SK-N-SH (cell line): ENCODE measurements around the gene RHOXF1. TPM values are rescaled to one million over a fixed set of nuclear protein-coding genes. Genes with fewer than 3 reads are reported as not detected.
"Not testable (repeated sequence)": the region's sequence is repeated elsewhere in the genome, so short reads cannot be mapped to it uniquely, and the experiment has no call there.

Source experiments
- CTCF ChIA-PET: fragments of 300-600, 350-600 bp; formaldehyde crosslinking; extraction: SDS; loops from one replicate; lab custom pipeline; 2021; lab: Yijun Ruan, JAX
- POLR2A ChIA-PET: fragments of 350-600 bp; sonication (Branson Sonifier 250); formaldehyde crosslinking; extraction: SDS; loops from one replicate; lab custom pipeline; 2020; ENCODE audit warnings: antibody characterized with exemption, inconsistent platforms; lab: Yijun Ruan, JAX
- DNase-seq: peaks from one replicate; pipeline ENCODE4 v3.0.0; 2012
- H2AFZ ChIP-seq: fragments of 200-600 bp; sonication (generic); 2 replicates; pipeline ENCODE4 v1.8.1; 2016; ENCODE audit warnings: antibody characterized with exemption, mild to moderate bottlenecking, low read depth
- H3F3A ChIP-seq: fragments of 200-600 bp; sonication (generic); replicated peaks from 2 replicates; pipeline ENCODE3; 2016; ENCODE audit warnings: antibody characterized with exemption, mild to moderate bottlenecking; ENCODE audit not compliant: insufficient read depth
- H3K27ac ChIP-seq, 2 experiments: fragments of 200-500 bp in 1 of 2; fragments of 200-600 bp in 1 of 2; sonication (Bioruptor generic) in 1 of 2; sonication (generic), shearing (Covaris generic) in 1 of 2; 2 replicates each; pipeline versions ENCODE4 v1.5.1 to v1.6.1; 2014 to 2016; ENCODE audit warnings: low read depth in 2 of 2, inconsistent platforms in 1 of 2, low read length in 1 of 2, mild to moderate bottlenecking in 1 of 2, mixed read lengths in 1 of 2
- H3K27me3 ChIP-seq: fragments of 200-600 bp; sonication (generic), shearing (Covaris generic); 2 replicates; pipeline ENCODE4 v1.6.1; 2016; ENCODE audit warnings: mixed run types; ENCODE audit not compliant: insufficient read depth
- H3K36me3 ChIP-seq, 2 experiments: fragments of 200-500 bp in 1 of 2; fragments of 200-600 bp in 1 of 2; sonication (Bioruptor generic) in 1 of 2; sonication (generic) in 1 of 2; replicated peaks in 1 of 2; 2 replicates each; pipeline versions ENCODE3 to v1.5.1; 2014 to 2016; ENCODE audit warnings: low read length in 1 of 2, mild to moderate bottlenecking in 1 of 2; ENCODE audit not compliant: insufficient read depth in 2 of 2, control insufficient read depth in 1 of 2
- H3K4me1 ChIP-seq, 2 experiments: fragments of 200-500 bp in 1 of 2; fragments of 200-600 bp in 1 of 2; sonication (Bioruptor generic) in 1 of 2; sonication (generic), shearing (Covaris generic) in 1 of 2; 2 replicates each; pipeline versions ENCODE4 v1.5.1 to v1.6.1; 2014 to 2016; ENCODE audit warnings: low read depth in 1 of 2, low read length in 1 of 2, mixed run types in 1 of 2; ENCODE audit not compliant: insufficient read depth in 2 of 2, control insufficient read depth in 1 of 2
- H3K4me2 ChIP-seq: fragments of 200-600 bp; sonication (generic), shearing (Covaris generic); 2 replicates; pipeline ENCODE4 v1.6.1; 2017; ENCODE audit warnings: mixed run types
- H3K4me3 ChIP-seq, 2 experiments: fragments of 200-500 bp in 1 of 2; fragments of 200-600 bp in 1 of 2; sonication (Bioruptor generic) in 1 of 2; sonication (generic), shearing (Covaris generic) in 1 of 2; 2 replicates each; pipeline versions ENCODE4 v1.5.1 to v1.8.1; 2014 to 2016; ENCODE audit warnings: low read depth in 2 of 2, inconsistent platforms in 1 of 2, low read length in 1 of 2, mild to moderate bottlenecking in 1 of 2, mixed read lengths in 1 of 2, moderate library complexity in 1 of 2
- H3K79me2 ChIP-seq: fragments of 200-600 bp; sonication (generic); 2 replicates; pipeline ENCODE4 v1.8.1; 2017; ENCODE audit warnings: mild to moderate bottlenecking; ENCODE audit not compliant: insufficient read depth
- H3K9ac ChIP-seq: fragments of 200-600 bp; sonication (generic); 2 replicates; pipeline ENCODE4 v1.6.1; 2017; ENCODE audit warnings: mixed run types
- H3K9me2 ChIP-seq: fragments of 200-600 bp; sonication (generic); 2 replicates; pipeline ENCODE4 v1.6.1; 2017; ENCODE audit warnings: mixed run types
- H3K9me3 ChIP-seq: fragments of 200-600 bp; sonication (generic); 2 replicates; pipeline ENCODE4 v1.6.1; 2017; ENCODE audit warnings: mixed run types, mild to moderate bottlenecking, moderate library complexity
- H4K20me1 ChIP-seq: fragments of 200-600 bp; sonication (generic); 2 replicates; pipeline ENCODE4 v1.6.1; 2017; ENCODE audit warnings: mild to moderate bottlenecking, mixed run types; ENCODE audit not compliant: insufficient read depth
- ELF1 ChIP-seq: IDR thresholded peaks from 2 replicates; pipeline ENCODE4 v1.4.0; 2012
- EP300 ChIP-seq, 2 experiments: IDR thresholded peaks; 2 replicates each; pipeline versions ENCODE4 v1.4.0 to v1.6.1; 2012; ENCODE audit warnings: borderline replicate concordance in 1 of 2, low read depth in 1 of 2, low read length in 1 of 2
- EZH2phosphoT487 ChIP-seq: fragments of 200-600 bp; sonication (generic); IDR thresholded peaks from 2 replicates; pipeline ENCODE4 v1.6.1; 2017; ENCODE audit warnings: low read depth, mixed run types, mild to moderate bottlenecking, antibody characterized with exemption, moderate library complexity, borderline replicate concordance
- FOSL2 ChIP-seq: IDR thresholded peaks from 2 replicates; pipeline ENCODE4 v1.4.0; 2012; ENCODE audit warnings: low read depth, mild to moderate bottlenecking, moderate library complexity, borderline replicate concordance
- FOXJ3 ChIP-seq: sonication (generic); formaldehyde crosslinking; IDR thresholded peaks from 2 replicates; pipeline ENCODE4 v1.5.1; 2020; ENCODE audit warnings: mild to moderate bottlenecking, missing genetic modification reagents
- FOXM1 ChIP-seq: IDR thresholded peaks from 2 replicates; pipeline ENCODE4 v1.4.0; 2012; ENCODE audit warnings: low read depth, mild to moderate bottlenecking
- GATA2 ChIP-seq: sonication (generic); formaldehyde crosslinking; IDR thresholded peaks from 2 replicates; pipeline ENCODE4 v1.5.0; 2020; ENCODE audit warnings: mild to moderate bottlenecking, missing genetic modification reagents
- JUND ChIP-seq: IDR thresholded peaks from 2 replicates; pipeline ENCODE4 v1.4.0; 2012
- MEF2A ChIP-seq: IDR thresholded peaks from 2 replicates; pipeline ENCODE4 v1.4.0; 2012; ENCODE audit warnings: low read depth, borderline replicate concordance
- MXI1 ChIP-seq: IDR thresholded peaks from 2 replicates; pipeline ENCODE4 v1.6.1; 2012; ENCODE audit warnings: mild to moderate bottlenecking, low read depth, low read length, improper control_type of control experiment
- NFIC ChIP-seq: IDR thresholded peaks from 2 replicates; pipeline ENCODE4 v1.4.0; 2012; ENCODE audit warnings: borderline replicate concordance
- RCOR1 ChIP-seq: fragments of 150-350 bp; IDR thresholded peaks from 2 replicates; pipeline ENCODE4 v1.6.1; 2017; ENCODE audit warnings: antibody characterized with exemption, low read length
- REST ChIP-seq: IDR thresholded peaks from 2 replicates; pipeline ENCODE4 v1.6.1; 2012; ENCODE audit warnings: mild to moderate bottlenecking, low read depth, low read length, moderate library complexity
- RFX5 ChIP-seq: IDR thresholded peaks from 2 replicates; pipeline ENCODE4 v1.6.1; 2012; ENCODE audit warnings: mild to moderate bottlenecking, improper control_type of control experiment, low read length
- RXRA ChIP-seq: IDR thresholded peaks from 2 replicates; pipeline ENCODE4 v1.4.0; 2012; ENCODE audit warnings: low read depth, mild to moderate bottlenecking, borderline replicate concordance
- TAF1 ChIP-seq: IDR thresholded peaks from 2 replicates; pipeline ENCODE4 v1.6.1; 2012; ENCODE audit warnings: low read depth, mild to moderate bottlenecking, low read length, moderate library complexity, borderline replicate concordance
- TEAD4 ChIP-seq: IDR thresholded peaks from 2 replicates; pipeline ENCODE4 v1.4.0; 2012; ENCODE audit warnings: mild to moderate bottlenecking, borderline replicate concordance; ENCODE audit not compliant: insufficient read depth
- ZBTB33 ChIP-seq: IDR thresholded peaks from 2 replicates; pipeline ENCODE4 v1.4.0; 2012; ENCODE audit warnings: low read depth, borderline replicate concordance
- WGBS: methylation state at CpG from one replicate; pipeline ENCODE4 v1.1.6; 2017; ENCODE audit warnings: low lambda C conversion rate; 5-methylcytosine and 5-hydroxymethylcytosine counted together
- polyA plus RNA-seq, 3 experiments: library from polyadenylated mRNA; depleted of rRNA; stranded (reverse); fragments of >200 nt; gene quantifications; 2 replicates each; pipeline ENCODE4 v1.2.3, GENCODE V29; 2012

The RHOXF1 gene
- polyA plus RNA-seq, 1 of the 3 experiments (the other 2 are of a cell fraction), result 0.07 TPM

- no peaks in the 10 kb centered on the region for H3K4me1 ChIP-seq
- DNase-seq, result no peak
- no peaks in the 10 kb centered on the region for H3K9me3 ChIP-seq
- WGBS, result 39% methylated on average over 8 of the region's 8 CpGs
- no peak overlapping the region for H3K27ac ChIP-seq
- no peaks in the 10 kb centered on the region for H4K20me1 ChIP-seq
- H3K9ac ChIP-seq, result no peak overlapping the region
- H3K9me2 ChIP-seq, result no peaks in the 10 kb centered on the region
- H3K27me3 ChIP-seq, result peaks cover 21% of the 10 kb centered on the region; the same call in 1 of the 2 replicates
- TF ChIP-seq RXRA (no peak), EZH2phosphoT487 (no peak)
- no peaks in the 10 kb centered on the region for H3K36me3 ChIP-seq
- H2AFZ ChIP-seq, result no peak overlapping the region
- H3K4me2 ChIP-seq, result no peak overlapping the region
- no peak overlapping the region for H3K4me3 ChIP-seq
- ChIA-PET POLR2A (no interaction called here), CTCF (no interaction called here)
- no peaks in the 10 kb centered on the region for H3F3A ChIP-seq
- no peaks in the 10 kb centered on the region for H3K79me2 ChIP-seq
Observed at GRCh38 chrX:120147537-120147936, 31.8 kb upstream of the RHOXF1 start.

DNA sequence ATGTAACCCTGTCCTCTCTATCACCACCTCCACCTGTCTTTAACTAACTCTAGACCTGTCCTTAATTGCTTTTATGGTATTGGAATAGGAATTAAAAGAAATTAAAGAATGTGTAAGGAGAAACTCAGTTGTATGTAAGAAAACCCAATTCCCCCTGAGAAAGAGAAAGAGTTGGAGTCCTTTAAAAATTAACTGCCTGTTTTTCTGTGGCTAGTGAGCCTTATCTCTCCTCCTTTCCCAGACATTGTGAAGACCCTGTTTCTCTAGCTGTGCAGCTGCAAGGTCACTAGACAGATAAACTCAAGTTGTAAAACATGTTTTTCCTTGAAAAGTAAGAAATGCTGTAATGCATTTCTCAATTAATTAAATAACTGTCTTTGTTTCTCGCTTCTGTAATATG lies 30.6 kb upstream of the RHOXF1 start:
- WGBS, result 38% methylated on average over 1 of the region's 1 CpG
- CTCF ChIA-PET, result interaction anchor here (0.5 kb wide), 1 partner anchor 56 kb away, joined by 3 read pairs; no protein-coding TSS in a partner anchor
- H3F3A ChIP-seq, H3K4me3 ChIP-seq, POLR2A ChIA-PET, H4K20me1 ChIP-seq, DNase-seq, H3K79me2 ChIP-seq, H3K4me2 ChIP-seq, H2AFZ ChIP-seq, H3K9me3 ChIP-seq, H3K36me3 ChIP-seq, H3K27ac ChIP-seq, H3K9ac ChIP-seq, H3K9me2 ChIP-seq, H3K4me1 ChIP-seq: not testable (repeated sequence)
- H3K27me3 ChIP-seq, result peaks cover 21% of the 10 kb centered on the region; the same call in 1 of the 2 replicates

DNA sequence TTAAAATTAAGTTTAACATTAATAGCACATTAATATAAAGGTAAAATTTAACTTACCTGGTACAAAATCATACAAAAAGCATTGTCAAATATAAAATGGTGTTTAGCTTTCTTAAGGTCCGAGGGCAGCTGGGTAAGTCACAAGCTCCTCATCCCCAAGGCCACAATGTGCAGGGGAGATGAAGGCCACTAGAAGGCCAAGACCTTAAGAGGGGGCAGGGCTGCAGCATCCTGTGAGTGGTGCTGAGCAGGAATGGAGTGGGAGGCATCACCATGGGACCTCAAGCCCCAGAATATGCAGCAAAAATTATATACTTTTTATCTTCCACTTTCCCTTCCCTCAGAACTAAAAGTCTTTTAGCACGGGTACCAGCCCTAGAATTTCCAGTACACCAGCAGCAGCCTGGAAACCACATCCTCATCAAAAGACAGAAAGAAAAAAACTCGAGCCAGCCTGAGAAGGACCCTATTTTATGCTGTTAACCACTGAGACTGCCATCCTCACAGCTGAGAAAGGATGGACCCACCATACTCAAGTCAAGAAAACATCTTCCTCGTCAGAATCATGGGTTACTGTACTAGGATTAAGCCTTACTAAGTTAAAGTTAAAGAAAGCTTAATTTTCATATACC lies 29.7 kb upstream of the RHOXF1 start:
- CTCF ChIA-PET, result no interaction called here
- no peaks in the 10 kb centered on the region for H4K20me1 ChIP-seq
- no peak for TF ChIP-seq FOXJ3 (CRISPR knock-in tag)
- no peak for TF ChIP-seq NFIC
- no peak for TF ChIP-seq RCOR1
- no peak for TF ChIP-seq EP300 (IDR thresholded peaks at IDR 0.05; ENCODE audit: borderline replicate concordance in 1 of 2, low read depth in 1 of 2, low read length in 1 of 2)
- no peak for TF ChIP-seq TEAD4
- no peak for TF ChIP-seq JUND
- TF ChIP-seq RFX5, result no peak
- TF ChIP-seq ZBTB33, result no peak
- TF ChIP-seq FOSL2, result no peak
- no peak for TF ChIP-seq TAF1
- no peak for TF ChIP-seq REST
- TF ChIP-seq ELF1, result no peak
- TF ChIP-seq FOXM1, result no peak
- no peak for TF ChIP-seq MEF2A
- no peak for TF ChIP-seq GATA2 (CRISPR knock-in tag)
- no peak for TF ChIP-seq MXI1
- H3K4me1 ChIP-seq, result no peaks in the 10 kb centered on the region
- no peaks in the 10 kb centered on the region for H3K36me3 ChIP-seq
- H3K9ac ChIP-seq, result no peak overlapping the region
- peaks cover 21% of the 10 kb centered on the region; the same call in 1 of the 2 replicates for H3K27me3 ChIP-seq
- WGBS, result 10% methylated on average over 4 of the region's 4 CpGs
- no peaks in the 10 kb centered on the region for H3K79me2 ChIP-seq
- H3K9me2 ChIP-seq, result no peaks in the 10 kb centered on the region
- H3K4me3 ChIP-seq, result no peak overlapping the region
- H2AFZ ChIP-seq, result no peak overlapping the region
- POLR2A ChIA-PET, result no interaction called here
- no peak overlapping the region for H3K4me2 ChIP-seq
- no peak for DNase-seq
- H3K9me3 ChIP-seq, result no peaks in the 10 kb centered on the region
- H3K27ac ChIP-seq, result no peak overlapping the region
- H3F3A ChIP-seq, result no peaks in the 10 kb centered on the region
